Astrocyte of the spinal cord (primary cell): Measurements from ENCODE around the gene PALS2.

ENCODE experiments used
- DNase-seq: peaks from one replicate; pipeline ENCODE4 v3.0.0; 2011; ENCODE audit warnings: low read depth, low spot score
- H3K4me3 ChIP-seq: 2 replicates; pipeline ENCODE4 v1.5.1; 2011; ENCODE audit warnings: low read depth, mild to moderate bottlenecking, low read length, moderate library complexity
- CTCF ChIP-seq: IDR thresholded peaks from 2 replicates; pipeline ENCODE4 v1.5.1; 2012; ENCODE audit warnings: low read depth, mild to moderate bottlenecking, low read length, inconsistent platforms
- in situ Hi-C: cut with HindIII; loops from 2 replicates; pipeline ENCODE4 v1.10.0; 2017; ENCODE audit warnings: low sequenced_read_pairs

Gene PALS2

GRCh38 chr7:24555184-24555583 is 18.1 kb upstream of the PALS2 start:
- TF ChIP-seq CTCF, result no peak
- H3K4me3 ChIP-seq, result no peak overlapping the region
- in situ Hi-C loops, result no loop called here
- no peak for DNase-seq

GRCh38 chr7:24555719-24556118 is 17.5 kb upstream of the PALS2 start:
- in situ Hi-C loops, result no loop called here
- no peak for TF ChIP-seq CTCF
- DNase-seq, result no peak
- H3K4me3 ChIP-seq, result no peak overlapping the region

- DNase-seq, result no peak
- TF ChIP-seq CTCF, result no peak
Observed at GRCh38 chr7:24560772-24561171, 12.5 kb upstream of the PALS2 start.

GRCh38 chr7:24566274-24566673 is 7.0 kb upstream of the PALS2 start:
- in situ Hi-C loops, result no loop called here
- no peak overlapping the region for H3K4me3 ChIP-seq
- DNase-seq, result no peak
- TF ChIP-seq CTCF, result no peak

More at GRCh38 chr7:24560772-24561171, 12.5 kb upstream of the PALS2 start:
- in situ Hi-C loops, result no loop called here
- no peak overlapping the region for H3K4me3 ChIP-seq

GRCh38 chr7:24570983-24571382 is 2.3 kb upstream of the PALS2 start:
- TF ChIP-seq CTCF, result no peak
- DNase-seq, result no peak
- in situ Hi-C loops, result no loop called here
- no peak overlapping the region for H3K4me3 ChIP-seq

- no peak overlapping the region for H3K4me3 ChIP-seq
- TF ChIP-seq CTCF, result no peak
- in situ Hi-C loops, result no loop called here
- no peak for DNase-seq
Observed at GRCh38 chr7:24572016-24572392, 1.2 kb upstream of the PALS2 start.

- peak; percentile 53 for DNase-seq
- no peak for TF ChIP-seq CTCF
- in situ Hi-C loops, result no loop called here
- peak overlapping the region; percentile 71 for H3K4me3 ChIP-seq
Observed at GRCh38 chr7:24572393-24572996, 757 bp upstream of the PALS2 start.
